ENCODE measurements around the gene DENND5B.

DENND5B gene

DNA sequence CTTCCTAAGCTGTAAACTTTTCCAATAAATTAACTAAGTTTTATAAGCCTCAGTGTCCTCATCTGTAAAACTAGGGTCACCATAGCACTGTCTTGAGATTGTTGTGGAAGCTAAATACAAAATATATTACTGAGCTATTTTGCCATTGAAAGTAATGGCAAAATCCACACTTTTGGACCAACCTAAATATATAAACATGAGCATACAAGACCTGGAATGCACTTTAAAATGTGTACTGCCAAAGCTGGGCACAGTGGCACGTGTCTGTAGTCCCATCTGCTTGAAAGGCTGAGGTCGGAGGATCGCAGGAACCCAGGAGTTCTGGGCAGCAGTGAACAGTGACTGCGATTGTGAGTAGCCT lies 235.2 kb downstream of the DENND5B start:
- Histone ChIP-seq H3K4me2 (ENCODE audit: low read length) (no peak overlapping the region), H4K20me1 (ENCODE audit: insufficient read depth, low read length) (no peaks in the 10 kb centered on the region), H3K27me3 (ENCODE audit: low read depth, low read length) (no peaks in the 10 kb centered on the region), H2AFZ (ENCODE audit: low read depth, low read length) (no peak overlapping the region), H3K79me2 (ENCODE audit: low read length) (no peaks in the 10 kb centered on the region), H3K27ac (ENCODE audit: low read length) (no peak overlapping the region), H3K36me3 (replicated peaks; ENCODE audit: low read depth, low read length) (no peaks in the 10 kb centered on the region), H3K4me1 (ENCODE audit: low read length) (peaks cover 15% of the 10 kb centered on the region), H3K9me3 (ENCODE audit: insufficient read depth, low read length) (no peaks in the 10 kb centered on the region), H3K4me3 (ENCODE audit: low read length) (no peak overlapping the region), H3K9ac (ENCODE audit: low read length) (no peak overlapping the region)
- TF ChIP-seq, protein P1, sequence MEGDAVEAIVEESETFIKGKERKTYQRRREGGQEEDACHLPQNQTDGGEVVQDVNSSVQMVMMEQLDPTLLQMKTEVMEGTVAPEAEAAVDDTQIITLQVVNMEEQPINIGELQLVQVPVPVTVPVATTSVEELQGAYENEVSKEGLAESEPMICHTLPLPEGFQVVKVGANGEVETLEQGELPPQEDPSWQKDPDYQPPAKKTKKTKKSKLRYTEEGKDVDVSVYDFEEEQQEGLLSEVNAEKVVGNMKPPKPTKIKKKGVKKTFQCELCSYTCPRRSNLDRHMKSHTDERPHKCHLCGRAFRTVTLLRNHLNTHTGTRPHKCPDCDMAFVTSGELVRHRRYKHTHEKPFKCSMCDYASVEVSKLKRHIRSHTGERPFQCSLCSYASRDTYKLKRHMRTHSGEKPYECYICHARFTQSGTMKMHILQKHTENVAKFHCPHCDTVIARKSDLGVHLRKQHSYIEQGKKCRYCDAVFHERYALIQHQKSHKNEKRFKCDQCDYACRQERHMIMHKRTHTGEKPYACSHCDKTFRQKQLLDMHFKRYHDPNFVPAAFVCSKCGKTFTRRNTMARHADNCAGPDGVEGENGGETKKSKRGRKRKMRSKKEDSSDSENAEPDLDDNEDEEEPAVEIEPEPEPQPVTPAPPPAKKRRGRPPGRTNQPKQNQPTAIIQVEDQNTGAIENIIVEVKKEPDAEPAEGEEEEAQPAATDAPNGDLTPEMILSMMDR (IDR thresholded peaks at IDR 0.05; ENCODE audit: low read depth, low read length), result no peak
- TF ChIP-seq EZH2phosphoT487 (IDR thresholded peaks at IDR 0.05; ENCODE audit: low read depth), result no peak

DNA sequence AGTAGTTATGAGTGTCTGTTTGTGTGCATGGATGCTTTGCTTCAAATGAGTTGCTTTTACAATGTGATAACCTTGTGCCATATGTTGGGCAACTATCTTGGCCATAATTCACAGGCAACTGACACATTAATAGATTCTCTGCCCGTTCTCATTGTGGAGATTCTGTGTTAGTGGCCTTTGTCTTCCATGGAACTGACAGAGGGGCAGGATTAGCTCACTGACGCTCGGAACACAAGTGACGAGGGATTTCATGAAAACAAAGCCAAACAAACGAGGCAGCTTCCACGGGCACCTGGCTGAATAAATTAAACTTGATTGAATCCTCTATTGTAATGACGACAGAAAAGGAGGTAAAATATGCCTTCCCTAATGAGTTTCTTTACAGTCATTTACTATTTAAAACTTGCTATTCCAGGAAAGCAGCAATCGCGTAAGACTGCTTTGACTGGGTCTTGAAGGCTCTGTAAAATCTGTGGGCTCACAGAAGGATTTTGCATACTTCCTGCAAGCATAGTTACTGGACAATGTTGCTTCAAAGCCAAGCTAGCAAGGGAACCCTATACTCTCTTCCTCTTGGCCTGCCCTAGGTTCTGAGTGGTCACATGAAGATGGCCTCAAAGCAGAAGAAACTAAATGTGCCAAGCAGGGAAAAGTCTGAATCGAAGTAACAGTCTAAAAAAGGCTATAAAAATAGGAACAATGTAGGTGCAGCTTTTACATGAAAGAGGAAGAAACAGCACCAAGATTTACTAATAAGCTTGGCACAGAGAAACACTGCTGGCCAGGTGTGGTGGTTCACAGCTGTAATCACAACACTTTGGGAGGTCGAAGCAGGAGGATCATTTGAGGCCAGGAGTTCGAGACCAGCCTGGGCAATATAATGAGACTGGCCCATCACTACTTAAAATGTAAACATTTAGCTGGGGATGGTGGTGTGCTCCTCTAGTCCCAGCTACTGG lies 236.9 kb downstream of the DENND5B start:
- Histone ChIP-seq H3K4me2 (ENCODE audit: low read length) (peak overlapping the region; percentile 57), H2AFZ (ENCODE audit: low read depth, low read length) (peak overlapping the region; percentile 80; the same call in 1 of the 2 replicates), H3K4me3 (ENCODE audit: low read length) (peak overlapping the region; percentile 18)

DNA sequence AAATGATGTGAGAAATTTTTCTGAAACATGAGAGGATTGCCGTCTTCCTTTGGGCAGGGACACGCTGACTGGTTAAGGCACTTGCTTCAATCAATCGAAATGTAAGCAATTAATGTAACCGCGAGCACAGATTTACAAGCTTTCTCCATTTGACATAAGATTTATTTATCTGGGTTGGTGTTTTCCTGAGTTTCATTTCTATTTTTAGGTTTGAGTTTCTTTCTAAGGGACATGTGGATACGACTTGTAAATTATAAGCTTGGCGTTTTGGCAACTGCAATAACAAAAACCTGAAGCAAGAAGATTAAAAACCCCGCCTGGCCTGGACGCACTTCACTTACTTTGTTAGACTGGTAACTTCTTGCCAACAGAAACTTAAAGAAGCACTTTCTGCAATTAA lies 244.7 kb downstream of the DENND5B start:
- Histone ChIP-seq H3K27ac (ENCODE audit: low read length) (no peak overlapping the region), H3K9ac (ENCODE audit: low read length) (no peak overlapping the region), H4K20me1 (ENCODE audit: insufficient read depth, low read length) (no peaks in the 10 kb centered on the region)

More for the DNA sequence above, 236.9 kb downstream of the DENND5B start:
- Histone ChIP-seq H3K27ac (ENCODE audit: low read length) (peak overlapping the region; percentile 12; the same call in 1 of the 2 replicates), H4K20me1 (ENCODE audit: insufficient read depth, low read length) (no peaks in the 10 kb centered on the region), H3K9ac (ENCODE audit: low read length) (no peak overlapping the region), H3K79me2 (ENCODE audit: low read length) (no peaks in the 10 kb centered on the region), H3K9me3 (ENCODE audit: insufficient read depth, low read length) (no peaks in the 10 kb centered on the region), H3K4me1 (ENCODE audit: low read length) (peaks cover 15% of the 10 kb centered on the region), H3K27me3 (ENCODE audit: low read depth, low read length) (no peaks in the 10 kb centered on the region), H3K36me3 (replicated peaks; ENCODE audit: low read depth, low read length) (no peaks in the 10 kb centered on the region)
- TF ChIP-seq, protein P1 (IDR thresholded peaks at IDR 0.05; ENCODE audit: low read depth, low read length), result no peak

DNA sequence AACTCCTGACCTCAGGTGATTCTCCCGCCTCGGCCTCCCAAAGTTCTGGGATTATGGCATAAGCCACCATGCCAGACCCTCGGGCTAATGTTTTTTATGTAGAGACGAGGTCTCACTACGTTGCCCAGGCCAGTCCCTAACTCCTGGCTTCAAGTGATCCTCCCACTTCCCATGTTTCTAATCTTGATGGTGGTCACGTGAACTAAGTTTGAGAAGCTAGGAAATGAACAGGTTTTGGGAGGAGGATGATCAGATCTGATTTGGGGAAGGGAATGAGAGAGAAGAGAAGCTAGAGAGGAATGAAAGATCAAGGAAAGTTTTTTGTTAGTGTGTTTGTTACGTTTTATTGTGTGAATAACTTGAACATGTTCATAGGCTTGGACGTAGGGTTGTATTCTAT lies 247.8 kb downstream of the DENND5B start:
- Histone ChIP-seq H3K27me3 (ENCODE audit: low read depth, low read length) (peaks cover 9% of the 10 kb centered on the region), H4K20me1 (ENCODE audit: insufficient read depth, low read length) (no peaks in the 10 kb centered on the region), H3K27ac (ENCODE audit: low read length) (no peak overlapping the region), H3K4me1 (ENCODE audit: low read length) (no peaks in the 10 kb centered on the region), H3K4me3 (ENCODE audit: low read length) (no peak overlapping the region), H3K4me2 (ENCODE audit: low read length) (no peak overlapping the region), H3K9me3 (ENCODE audit: insufficient read depth, low read length) (no peaks in the 10 kb centered on the region), H3K9ac (ENCODE audit: low read length) (no peak overlapping the region), H2AFZ (ENCODE audit: low read depth, low read length) (no peak overlapping the region), H3K36me3 (replicated peaks; ENCODE audit: low read depth, low read length) (no peaks in the 10 kb centered on the region), H3K79me2 (ENCODE audit: low read length) (no peaks in the 10 kb centered on the region)
- TF ChIP-seq, protein P1 (IDR thresholded peaks at IDR 0.05; ENCODE audit: low read depth, low read length), result no peak
- no peak for TF ChIP-seq EZH2phosphoT487 (IDR thresholded peaks at IDR 0.05; ENCODE audit: low read depth)

More for the DNA sequence above, 244.7 kb downstream of the DENND5B start:
- no peaks in the 10 kb centered on the region for H3K9me3 ChIP-seq (ENCODE audit: insufficient read depth, low read length)
- no peaks in the 10 kb centered on the region for H3K79me2 ChIP-seq (ENCODE audit: low read length)
- no peaks in the 10 kb centered on the region for H3K4me1 ChIP-seq (ENCODE audit: low read length)
- no peak overlapping the region for H3K4me3 ChIP-seq (ENCODE audit: low read length)
- TF ChIP-seq, protein P1 (IDR thresholded peaks at IDR 0.05; ENCODE audit: low read depth, low read length), result no peak
- TF ChIP-seq EZH2phosphoT487 (IDR thresholded peaks at IDR 0.05; ENCODE audit: low read depth), result no peak
- no peak overlapping the region for H2AFZ ChIP-seq (ENCODE audit: low read depth, low read length)
- peaks cover 9% of the 10 kb centered on the region for H3K27me3 ChIP-seq (ENCODE audit: low read depth, low read length)
- H3K36me3 ChIP-seq (replicated peaks; ENCODE audit: low read depth, low read length), result no peaks in the 10 kb centered on the region
- no peak overlapping the region for H3K4me2 ChIP-seq (ENCODE audit: low read length)
